ENCODE results near the gene CASP3.

CASP3 gene

DNA sequence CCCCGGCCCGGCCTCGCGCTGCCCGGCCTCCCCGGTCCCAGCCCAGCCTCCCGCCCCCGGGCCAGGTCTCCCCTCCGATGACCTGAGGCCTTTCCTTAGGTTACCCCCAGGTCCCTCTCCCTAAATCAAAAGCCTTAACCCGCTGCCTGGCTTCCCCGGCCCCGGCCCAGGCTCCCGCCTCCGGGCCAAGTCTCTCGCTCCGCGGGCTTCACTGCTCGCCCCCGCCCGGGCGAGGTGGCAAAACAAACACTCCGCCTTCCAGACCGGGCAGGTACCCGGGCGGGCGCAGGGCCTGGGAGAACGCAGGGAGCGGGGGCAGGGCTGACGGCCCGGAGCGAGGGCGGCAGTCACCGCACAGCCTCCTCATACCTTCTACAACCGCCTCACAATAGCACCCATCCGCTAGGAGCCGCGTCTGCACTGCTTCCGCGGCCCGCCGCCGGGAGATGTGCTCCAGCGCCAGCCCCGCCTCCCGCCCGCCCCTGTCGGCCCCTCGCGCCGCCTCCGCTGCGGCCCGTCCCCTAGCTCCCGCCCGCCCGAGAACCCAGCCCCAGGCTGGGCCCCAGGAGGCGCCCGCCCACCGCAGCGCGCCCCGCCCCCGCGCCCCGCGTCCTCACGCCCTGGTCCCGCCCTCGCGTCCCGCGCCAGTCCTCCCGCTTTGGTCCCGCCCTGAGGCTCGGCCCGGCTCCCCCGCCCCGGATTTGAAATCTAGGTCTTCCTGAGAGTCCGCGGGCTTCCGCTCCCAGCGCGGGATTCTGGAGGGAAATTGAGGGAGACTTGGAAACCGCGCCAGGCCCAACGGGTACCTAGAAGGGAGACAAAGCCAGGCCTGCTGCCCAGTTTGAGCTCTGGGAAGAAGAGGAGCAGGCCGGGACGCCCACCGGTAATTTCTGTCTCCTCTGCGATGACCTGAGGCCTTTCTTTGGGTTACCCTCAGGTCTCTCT, at the start of gene CASP3, which contains the start of gene PRIMPOL:
TSS of gene CASP3 (minus strand) at position 422 of the 945 bp plus-strand sequence. CDS start 10,994 bp downstream, outside the sequence.
TSS of gene PRIMPOL (plus strand) at position 713 of the 945 bp plus-strand sequence. CDS start 7,403 bp downstream, outside the sequence.
- DNase-seq = peak; percentile 99

DNA sequence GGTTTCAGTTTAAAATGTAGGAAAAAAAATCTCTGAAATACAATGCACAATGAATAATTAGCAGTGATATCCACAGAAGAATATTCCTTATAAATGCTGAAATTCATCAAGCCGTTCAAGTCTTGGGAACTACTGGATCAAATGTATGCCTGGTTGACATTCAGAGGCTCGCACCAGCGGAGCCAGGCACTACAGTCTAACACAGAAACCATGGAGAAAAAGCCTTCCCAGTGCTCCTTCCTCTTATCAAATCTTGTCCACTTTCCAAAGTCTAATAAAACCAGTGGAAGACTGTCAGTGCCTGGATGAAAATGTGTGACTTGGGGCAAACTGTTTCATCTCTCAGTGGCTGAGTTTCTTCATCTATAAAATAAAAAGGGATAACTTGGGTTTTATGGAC, 48.7 kb upstream of the CASP3 start:
- DNase-seq = no peak

DNA sequence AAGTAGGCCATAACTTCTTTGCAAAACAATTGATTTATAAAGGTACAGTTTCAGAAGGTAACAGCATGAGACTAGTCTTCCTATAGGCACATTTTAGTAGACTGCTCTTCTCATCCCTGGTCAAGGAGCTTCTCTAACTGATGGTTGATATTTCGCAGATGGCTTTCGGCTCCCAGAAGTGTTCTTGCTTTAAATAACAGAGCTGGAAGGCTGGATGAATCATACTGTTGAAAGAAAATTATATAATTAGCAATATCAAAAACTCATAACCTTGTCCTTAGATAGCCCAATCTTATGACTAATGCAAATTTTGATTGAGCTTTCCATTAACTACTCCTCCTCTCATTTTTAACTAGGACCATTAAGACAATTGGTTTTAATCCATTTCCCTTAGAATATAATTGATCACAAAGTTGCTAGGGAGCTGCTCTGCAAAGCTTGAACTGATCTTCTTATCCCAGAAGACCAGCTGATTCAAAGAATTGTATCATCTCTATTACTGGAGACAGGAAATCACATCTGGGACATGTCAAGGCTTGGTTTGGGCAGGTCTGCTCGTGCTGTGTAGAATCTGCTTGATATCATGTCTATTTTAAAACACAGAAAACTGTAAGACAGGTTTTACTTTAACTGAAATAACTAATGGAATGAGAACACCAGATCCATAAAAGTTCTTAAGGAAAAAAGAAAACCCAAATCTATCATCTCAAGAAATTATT, 46.1 kb upstream of the CASP3 start:
- no peak for DNase-seq

DNA sequence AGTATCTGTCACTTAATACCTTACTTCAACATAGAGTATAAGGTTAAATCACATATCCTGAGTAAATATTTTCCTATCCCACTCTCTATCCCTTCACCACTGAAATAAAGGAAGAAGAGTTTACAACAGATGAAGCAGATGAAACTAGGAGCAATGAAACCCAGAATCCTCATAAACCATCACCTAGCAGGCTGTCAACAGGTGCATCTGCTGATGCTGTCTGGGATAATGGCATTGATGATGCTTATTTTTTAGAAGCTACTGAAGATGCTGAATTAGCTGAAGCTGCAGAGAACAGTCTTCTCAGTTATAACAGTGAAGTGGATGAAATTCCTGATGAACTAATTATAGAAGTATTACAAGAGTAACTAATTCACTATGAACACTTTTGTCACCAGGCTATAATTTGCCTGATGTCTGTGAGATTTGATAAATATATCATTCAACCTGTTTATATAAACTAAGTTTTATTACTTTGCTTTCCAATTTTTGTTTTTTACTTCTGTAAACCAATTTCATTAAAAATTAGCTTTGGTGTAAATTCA, 45.2 kb upstream of the CASP3 start:
- no peak for DNase-seq

DNA sequence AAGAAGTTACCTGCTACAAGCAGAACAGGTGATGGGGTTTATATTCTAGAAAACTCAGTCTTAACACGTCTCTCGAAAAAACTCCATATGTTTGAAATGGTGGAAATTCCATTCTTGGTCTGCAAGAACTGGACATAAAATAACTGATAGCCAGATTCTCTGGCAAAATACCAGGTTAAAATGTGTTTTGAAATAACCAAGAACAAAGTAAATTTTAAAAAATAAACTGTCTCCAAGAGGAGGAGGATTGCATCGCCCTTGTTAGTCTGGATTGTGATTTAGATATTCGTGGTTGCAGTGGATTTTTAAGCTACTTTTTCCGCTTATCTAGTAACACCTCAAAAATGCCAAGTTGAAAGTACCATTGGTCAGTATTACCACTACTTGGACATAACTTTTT, 43.8 kb upstream of the CASP3 start:
- no peak for DNase-seq

DNA sequence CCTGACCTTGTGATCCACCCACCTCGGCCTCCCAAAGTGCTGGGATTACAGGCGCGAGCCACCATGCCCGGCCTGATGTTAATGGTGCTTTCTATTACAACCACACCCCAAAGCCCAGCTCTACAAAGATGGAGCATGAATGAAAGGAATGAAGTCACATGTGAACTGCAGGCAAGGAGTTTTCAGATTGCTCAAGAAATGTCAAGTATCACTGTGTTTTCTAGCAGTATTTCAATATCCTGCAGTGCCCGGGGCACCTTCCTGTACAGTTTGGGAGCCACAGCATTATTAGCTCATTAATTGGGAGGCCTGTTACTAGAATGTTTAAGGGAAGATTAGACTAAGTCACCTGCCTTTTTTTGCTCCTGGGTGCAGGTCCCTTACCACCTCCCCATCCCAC, 40.4 kb upstream of the CASP3 start:
- no peak for DNase-seq

DNA sequence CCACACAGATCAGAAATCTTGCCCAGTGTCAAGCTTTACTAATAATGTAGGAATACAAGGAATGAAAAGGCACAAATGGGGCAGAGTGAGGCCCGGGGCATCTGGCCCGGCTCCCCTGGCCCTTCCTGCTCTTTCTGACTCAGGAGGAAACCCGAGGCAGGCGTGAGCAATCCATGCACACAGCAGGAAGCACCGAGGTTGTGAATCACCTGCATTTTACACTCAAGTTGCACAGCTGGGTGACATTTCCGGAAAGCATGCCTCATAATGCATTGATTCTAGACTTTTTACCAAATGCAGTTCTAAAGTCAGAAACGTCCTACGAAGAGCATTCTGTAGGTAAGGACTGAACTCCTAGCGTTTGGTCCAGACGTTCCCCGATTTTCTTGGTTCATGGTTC, 39.2 kb upstream of the CASP3 start:
- no peak for DNase-seq

DNA sequence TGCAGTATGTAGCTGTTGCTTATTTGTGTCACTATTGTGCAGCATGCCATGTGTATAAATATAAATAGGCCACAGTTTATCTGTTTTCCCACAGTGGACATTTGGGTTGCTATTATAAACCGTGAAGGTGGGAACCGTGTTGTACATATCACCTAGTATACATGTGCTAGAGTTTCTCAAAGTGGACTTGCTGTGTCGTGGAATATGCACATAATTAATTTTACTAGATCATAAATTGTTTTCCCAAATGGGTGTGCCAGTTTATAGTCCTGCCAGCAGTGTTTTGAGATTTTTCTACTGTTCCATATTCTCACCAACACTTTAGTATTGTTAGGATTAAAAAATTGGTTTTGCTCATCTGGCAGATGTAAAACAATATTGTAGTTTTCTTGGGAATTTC, 38.8 kb upstream of the CASP3 start:
- DNase-seq = no peak

DNA sequence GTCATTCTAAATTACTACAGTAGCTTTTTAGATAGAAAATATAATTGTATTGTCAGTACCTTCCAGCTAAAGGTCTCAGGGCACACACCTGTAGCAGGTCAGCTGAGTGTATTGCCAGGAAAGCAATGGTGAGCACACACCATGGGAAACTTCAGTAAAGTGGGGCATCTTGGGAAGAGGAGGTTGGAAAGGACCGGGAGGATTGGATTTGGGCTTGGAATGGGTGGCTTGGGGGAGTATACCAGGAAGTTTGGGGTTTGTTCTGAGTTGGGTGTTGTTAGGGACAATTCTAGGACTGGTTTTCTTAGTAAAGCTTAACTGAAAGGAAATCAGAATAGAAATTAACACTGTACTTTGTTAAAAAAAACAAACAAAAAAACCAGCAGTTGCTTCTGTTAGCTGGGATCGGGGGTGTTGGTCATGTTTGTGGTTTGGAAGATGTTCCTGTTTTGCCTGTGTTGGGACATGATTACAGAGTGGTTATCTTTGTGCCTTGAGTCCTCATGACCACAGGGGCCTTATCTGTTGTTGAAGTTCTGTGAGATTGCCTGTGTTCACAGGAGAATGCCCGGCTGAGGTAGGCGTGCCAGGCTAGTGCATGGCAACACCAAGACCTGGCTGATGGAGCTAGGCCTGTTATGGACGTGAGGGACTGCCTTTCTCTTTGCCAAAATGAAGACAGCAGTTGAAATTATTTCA, 35.4 kb upstream of the CASP3 start:
- DNase-seq = no peak

DNA sequence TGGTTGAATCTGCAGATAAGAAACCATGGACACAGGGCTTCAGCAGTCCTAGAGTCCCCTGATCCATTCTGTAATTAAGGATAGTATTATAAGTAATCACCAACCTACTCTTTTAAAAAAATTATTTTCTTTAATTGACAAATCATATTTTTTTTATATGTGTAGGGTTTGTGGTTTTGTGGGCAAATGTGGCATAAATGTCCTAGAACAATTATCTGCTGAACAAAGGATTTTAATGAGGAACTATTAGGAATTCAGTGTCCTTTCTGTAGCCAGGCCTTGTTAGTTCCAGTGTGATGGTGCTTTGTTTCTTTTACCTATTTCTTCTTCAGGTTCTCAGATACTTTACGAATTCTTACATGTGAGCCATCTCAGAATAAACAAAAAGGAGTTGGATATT, 32.7 kb upstream of the CASP3 start:
- DNase-seq = no peak

DNA sequence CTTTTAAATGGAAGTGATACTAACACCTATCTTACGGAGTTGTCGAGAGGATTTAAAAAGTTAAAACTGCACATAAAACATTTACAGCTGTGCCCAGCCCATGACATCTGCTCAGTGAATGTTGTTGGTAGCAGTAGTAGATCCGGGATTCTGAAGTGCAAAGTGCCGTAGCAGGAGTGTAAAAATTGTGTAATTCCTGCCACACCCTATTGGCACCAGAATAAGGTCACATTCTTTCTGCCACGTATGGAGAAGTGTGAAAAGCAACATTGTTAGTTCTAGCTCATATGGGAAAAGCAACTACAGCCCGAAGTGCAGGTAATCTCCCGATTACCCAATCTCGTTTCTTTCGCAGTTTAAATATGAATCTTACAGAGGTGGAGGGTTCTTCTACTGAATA, 31.5 kb upstream of the CASP3 start:
- no peak for DNase-seq

DNA sequence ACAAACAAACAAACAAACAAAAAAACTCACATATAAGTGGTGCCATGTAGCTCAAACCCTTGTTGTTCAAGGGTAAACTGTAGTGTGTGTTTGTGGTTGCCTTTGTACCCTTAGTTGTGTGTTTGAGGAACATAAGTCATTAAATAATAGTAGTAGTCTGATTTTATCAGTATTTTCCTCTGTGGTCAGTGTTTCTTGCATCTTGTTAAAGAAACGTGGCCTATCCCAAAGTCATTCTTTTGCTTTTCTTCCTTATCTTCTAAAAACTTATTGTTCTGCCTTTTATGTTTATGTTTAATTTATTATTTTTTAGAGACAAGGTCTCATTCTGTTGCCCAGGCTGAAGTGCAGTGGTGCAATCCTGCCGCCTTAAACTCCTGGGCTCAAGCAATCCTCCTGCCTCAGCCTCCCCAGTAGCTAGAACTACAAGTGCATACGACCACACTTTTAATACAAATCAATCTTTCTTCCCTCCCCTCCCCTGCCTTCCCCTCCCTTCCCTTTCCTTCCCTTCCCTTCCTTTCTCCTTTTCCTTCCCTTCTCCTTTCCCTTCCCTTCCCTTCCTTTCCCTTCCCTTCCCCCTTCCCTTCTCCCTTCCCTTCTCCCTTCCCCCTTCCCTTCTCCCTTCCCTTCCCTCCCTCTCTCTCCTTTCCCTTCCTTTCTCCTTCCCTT, 26.7 kb upstream of the CASP3 start:
- no peak for DNase-seq

DNA sequence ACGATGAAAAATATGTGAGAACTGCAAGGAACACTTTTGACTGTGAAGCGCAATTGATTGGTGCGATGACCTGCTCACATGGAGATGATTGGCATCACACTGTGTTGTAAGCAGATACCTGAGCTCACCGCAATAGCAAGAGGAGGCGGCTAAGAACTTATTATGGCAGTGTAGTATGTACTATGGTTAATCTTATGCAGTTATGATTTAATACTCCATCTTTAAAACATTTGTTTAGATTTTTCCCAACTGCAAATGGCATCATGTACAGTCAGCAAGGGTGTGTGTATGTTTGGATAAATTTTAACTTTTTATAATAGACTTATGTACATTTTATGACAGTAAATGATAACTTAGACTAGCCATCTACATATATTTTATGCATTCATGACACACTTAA, 25.8 kb upstream of the CASP3 start:
- DNase-seq = no peak

DNA sequence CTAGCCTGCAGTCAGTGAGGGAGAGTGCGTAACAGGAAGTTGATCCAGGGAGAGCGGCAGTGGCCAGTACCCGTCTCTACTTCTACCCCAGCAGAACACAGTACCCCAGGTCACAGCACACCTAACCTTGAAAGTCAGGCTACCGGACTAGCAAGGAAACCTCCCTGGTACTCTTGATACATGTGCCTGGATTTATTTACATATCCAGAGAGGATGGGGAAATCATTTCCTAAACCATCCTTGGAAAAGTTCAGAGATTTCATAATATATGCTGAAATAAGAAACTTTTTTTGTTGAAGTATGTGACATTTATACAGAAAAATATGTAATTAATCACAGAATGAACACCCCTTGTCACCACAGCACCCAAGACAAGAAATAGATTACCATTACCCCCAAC, 24.8 kb upstream of the CASP3 start:
- no peak for DNase-seq

DNA sequence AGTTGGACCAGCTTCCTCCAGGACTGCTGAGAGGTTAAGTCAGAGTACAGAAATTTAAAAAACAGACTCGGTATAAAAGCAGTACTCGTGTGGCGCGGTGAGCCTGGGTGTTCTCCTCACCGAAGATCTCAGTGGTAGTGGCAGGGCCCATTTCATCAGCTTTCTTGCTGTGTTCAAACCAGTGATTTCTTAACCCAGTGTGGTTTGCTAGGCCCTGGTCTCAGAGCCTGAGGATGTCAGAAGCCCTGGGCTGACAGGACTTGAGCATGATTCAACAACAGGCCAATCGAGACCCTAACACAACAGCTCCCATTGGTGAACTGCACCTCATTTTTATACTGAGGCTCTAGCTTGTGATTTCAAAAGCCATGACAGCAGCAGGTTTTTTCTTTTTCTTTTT, 23.5 kb upstream of the CASP3 start:
- no peak for DNase-seq

DNA sequence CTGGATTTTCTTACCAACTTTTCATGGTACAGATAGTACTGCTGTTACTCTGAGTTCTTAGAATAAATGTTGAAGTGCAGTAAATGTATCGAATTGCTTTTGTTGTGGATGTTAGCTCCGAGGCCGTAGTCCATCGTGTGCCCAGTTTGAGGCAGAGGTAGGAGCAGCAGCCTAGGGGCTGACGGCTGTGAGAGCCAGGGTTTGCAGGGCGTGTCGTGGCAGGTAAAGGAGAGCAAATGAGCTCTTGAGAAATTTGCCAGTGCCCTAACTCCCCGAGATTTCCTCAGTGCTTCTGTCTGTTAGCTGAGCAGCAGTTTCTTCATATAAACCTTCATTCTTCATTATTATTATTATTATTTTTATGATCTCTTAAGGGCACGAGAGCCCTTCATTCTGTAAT, 21.9 kb upstream of the CASP3 start:
- DNase-seq = no peak

DNA sequence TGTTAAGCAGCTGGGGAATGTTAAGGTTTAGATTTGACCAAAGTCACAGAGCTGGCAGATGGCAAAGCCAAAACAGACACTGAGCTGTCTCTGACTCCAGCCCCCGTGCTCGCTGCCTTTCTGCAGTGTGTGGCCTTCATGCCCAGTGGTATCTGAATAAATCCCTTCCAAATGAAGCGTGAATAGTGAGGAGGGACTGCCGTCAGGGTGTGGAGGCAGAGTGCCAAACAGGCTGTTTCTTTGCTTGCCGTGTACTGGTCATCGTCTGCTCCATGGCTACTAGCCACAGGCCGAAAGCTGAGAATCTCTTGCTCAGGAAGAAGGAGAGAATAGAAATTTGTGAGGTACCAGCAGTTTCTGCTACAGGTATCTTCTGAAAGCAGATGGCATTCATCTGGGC, 20.0 kb upstream of the CASP3 start:
- no peak for DNase-seq

DNA sequence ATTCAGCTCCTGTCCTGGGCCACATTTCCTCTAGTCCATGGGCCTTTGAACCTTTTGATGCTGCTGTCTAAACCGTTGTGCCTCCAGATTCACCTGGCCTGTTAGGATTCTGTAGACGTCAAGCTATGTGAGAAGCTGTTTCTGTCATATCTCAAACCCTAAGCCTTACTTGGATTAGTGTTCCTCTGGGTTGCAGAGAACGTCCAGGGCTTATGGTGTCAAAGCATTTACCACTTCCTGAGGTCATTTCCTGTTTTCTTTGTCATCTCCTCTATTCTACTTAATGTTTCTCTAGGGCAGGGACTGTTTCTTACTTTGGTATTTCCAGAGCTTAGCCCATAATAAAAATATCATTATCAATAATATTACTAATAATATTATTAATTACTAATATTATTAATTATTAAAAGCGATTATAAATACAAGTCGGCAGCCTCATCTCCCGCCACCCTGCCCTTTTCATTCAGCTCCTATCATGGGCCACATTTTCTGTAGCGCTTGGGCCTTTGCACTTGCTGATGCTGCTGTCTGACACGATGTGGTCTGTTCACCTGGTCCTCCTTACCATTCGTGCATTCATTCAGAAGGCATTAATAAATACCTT, 19.4 kb upstream of the CASP3 start:
- no peak for DNase-seq

DNA sequence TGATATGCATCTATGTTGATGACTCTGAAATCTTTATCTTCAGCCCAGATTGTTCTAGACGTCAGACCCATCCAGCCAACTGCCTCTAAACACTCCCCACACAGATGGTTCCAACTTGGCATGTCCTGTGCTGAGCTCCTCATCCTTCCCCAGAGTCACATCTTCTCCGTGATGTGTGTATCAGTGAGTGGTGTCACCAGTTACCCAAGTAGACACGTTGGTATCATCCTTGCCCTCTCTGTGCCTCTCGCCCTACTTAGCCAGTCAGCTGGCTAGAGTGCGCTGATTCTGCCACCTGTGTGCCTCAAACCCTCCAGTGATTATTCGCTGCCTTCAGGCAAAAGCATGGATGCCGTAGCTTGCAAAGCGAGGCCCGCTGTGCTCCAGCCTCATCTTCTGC, 18.8 kb upstream of the CASP3 start:
- DNase-seq = no peak

DNA sequence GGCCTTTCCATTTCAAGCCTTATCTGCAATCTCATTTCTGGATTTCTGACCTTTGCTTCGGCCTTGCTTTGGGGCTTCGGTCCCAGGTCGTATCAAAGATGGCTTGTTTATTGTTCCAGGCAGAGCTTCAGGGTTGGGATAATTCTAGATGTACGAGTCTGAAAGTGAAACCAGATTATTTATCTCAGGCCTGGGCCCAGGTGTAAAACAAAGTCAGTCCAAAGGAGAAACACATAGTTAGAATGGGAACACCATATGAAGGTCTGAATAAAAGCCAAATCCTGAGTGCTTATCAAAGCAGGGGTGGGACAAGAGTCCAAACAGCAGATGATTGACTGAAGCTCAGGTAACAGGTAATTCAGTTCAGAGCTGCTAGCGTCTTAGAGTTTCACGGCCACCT, 17.4 kb upstream of the CASP3 start:
- no peak for DNase-seq

DNA sequence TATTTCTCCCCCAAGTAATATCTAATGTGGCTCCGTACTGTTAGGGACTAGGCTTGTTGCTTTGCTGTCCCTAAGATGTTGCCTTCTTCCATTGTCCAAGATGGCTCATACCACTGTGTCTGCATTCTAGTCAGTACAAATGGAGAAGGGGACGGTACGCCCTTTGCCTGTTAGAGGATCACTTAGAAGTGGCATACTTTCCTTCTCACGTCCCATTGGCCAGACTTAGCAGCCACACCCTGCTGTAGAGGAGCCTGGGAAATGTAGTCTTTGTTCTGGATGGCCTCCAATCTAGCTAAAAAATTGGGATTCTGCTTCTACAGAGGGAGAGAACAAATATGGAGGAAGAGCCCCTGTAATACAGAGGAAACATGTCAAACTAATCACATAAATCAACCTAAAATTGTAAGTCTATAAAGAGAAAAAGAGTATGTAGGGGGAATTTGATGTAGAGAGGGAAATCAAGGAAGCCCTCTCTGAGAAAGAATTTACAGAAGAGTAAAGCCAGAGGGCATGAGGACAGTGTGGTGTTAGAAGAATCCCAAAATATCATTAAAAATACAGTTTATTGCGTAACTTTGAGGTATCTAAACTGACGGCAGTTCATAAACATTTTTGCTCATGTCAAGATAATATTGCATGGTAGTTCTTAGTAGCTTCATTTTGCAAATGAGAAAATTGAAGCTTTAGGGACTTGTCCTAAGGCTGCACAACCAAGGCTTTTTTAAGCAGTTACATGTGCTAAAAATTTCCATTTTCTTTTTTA, 15.4 kb upstream of the CASP3 start:
- no peak for DNase-seq

Data from NCI-H1092 treated with DMSO at 0.1 percent for 48 hours (cell line).